ENCODE results near the gene FBXL17.

FBXL17 gene

GRCh38 chr5:108326982-108327381 lies 54.9 kb downstream of the FBXL17 start:
- TF ChIP-seq, protein P1, sequence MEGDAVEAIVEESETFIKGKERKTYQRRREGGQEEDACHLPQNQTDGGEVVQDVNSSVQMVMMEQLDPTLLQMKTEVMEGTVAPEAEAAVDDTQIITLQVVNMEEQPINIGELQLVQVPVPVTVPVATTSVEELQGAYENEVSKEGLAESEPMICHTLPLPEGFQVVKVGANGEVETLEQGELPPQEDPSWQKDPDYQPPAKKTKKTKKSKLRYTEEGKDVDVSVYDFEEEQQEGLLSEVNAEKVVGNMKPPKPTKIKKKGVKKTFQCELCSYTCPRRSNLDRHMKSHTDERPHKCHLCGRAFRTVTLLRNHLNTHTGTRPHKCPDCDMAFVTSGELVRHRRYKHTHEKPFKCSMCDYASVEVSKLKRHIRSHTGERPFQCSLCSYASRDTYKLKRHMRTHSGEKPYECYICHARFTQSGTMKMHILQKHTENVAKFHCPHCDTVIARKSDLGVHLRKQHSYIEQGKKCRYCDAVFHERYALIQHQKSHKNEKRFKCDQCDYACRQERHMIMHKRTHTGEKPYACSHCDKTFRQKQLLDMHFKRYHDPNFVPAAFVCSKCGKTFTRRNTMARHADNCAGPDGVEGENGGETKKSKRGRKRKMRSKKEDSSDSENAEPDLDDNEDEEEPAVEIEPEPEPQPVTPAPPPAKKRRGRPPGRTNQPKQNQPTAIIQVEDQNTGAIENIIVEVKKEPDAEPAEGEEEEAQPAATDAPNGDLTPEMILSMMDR (IDR thresholded peaks at IDR 0.05; ENCODE audit: low read depth, low read length) = no peak
- TF ChIP-seq EZH2phosphoT487 (IDR thresholded peaks at IDR 0.05; ENCODE audit: low read depth) = no peak
- H4K20me1 ChIP-seq (ENCODE audit: insufficient read depth, low read length) = no peaks in the 10 kb centered on the region
- H3K4me2 ChIP-seq (ENCODE audit: low read length) = no peak overlapping the region
- no peak overlapping the region for H2AFZ ChIP-seq (ENCODE audit: low read depth, low read length)
- H3K9ac ChIP-seq (ENCODE audit: low read length) = no peak overlapping the region
- H3K27ac ChIP-seq (ENCODE audit: low read length) = no peak overlapping the region
- H3K27me3 ChIP-seq (ENCODE audit: low read depth, low read length) = no peaks in the 10 kb centered on the region
- no peaks in the 10 kb centered on the region for H3K9me3 ChIP-seq (ENCODE audit: insufficient read depth, low read length)
- H3K79me2 ChIP-seq (ENCODE audit: low read length) = no peaks in the 10 kb centered on the region
- H3K4me1 ChIP-seq (ENCODE audit: low read length) = no peaks in the 10 kb centered on the region
- H3K36me3 ChIP-seq (replicated peaks; ENCODE audit: low read depth, low read length) = no peaks in the 10 kb centered on the region
- no peak overlapping the region for H3K4me3 ChIP-seq (ENCODE audit: low read length)

DNA sequence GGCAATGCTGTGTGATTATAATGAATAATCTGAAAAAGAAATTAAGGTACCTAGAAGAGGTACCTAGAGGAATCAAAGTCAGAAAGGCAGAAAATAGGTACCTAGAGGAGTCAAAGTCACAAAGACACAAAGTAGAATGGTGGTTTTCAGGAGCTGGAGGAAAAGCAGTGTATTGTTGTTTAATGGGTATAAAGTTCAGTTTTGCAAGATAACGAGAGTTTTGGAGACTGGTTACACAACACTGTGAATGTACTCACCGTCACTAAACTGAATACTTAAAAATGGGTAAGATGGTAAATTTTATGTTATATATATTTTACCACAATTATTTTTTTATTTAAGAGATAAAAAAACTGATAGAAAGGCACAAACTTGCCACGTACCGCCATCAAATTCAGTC lies 57.0 kb downstream of the FBXL17 start:
- Histone ChIP-seq H3K4me3 (ENCODE audit: low read length) (no peak overlapping the region), H3K27me3 (ENCODE audit: low read depth, low read length) (no peaks in the 10 kb centered on the region), H4K20me1 (ENCODE audit: insufficient read depth, low read length) (no peaks in the 10 kb centered on the region), H3K9me3 (ENCODE audit: insufficient read depth, low read length) (no peaks in the 10 kb centered on the region), H3K27ac (ENCODE audit: low read length) (no peak overlapping the region), H3K4me2 (ENCODE audit: low read length) (no peak overlapping the region), H3K36me3 (replicated peaks; ENCODE audit: low read depth, low read length) (no peaks in the 10 kb centered on the region), H3K4me1 (ENCODE audit: low read length) (0 out of 2 replicates have a peak, but pooled peaks cover under 1% of the 10 kb centered on the region), H3K79me2 (ENCODE audit: low read length) (no peaks in the 10 kb centered on the region), H3K9ac (ENCODE audit: low read length) (no peak overlapping the region), H2AFZ (ENCODE audit: low read depth, low read length) (no peak overlapping the region)
- TF ChIP-seq EZH2phosphoT487 (IDR thresholded peaks at IDR 0.05; ENCODE audit: low read depth) = no peak
- TF ChIP-seq, protein P1 (IDR thresholded peaks at IDR 0.05; ENCODE audit: low read depth, low read length) = no peak

DNA sequence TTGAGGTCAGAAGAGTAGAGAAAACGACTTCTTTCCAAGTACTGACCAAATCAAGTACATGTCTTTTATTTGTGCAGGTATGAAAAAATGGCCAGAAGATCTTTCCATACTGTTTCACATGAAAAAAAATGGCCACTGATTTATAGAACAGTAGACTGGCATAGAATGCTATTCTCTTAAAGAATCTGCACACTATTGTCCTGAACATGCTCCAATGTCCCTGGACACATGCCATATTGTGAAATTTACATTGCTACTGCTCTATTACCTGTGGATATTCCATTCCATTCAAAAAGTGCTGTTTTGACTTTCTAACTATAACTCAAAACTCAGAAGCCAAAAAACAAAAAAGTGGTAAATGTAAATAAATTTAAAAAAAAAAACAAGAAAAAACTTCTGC lies 60.6 kb downstream of the FBXL17 start:
- no peak overlapping the region for H2AFZ ChIP-seq (ENCODE audit: low read depth, low read length)
- H3K36me3 ChIP-seq (replicated peaks; ENCODE audit: low read depth, low read length) = no peaks in the 10 kb centered on the region
- H3K4me3 ChIP-seq (ENCODE audit: low read length) = no peak overlapping the region
- no peak overlapping the region for H3K9ac ChIP-seq (ENCODE audit: low read length)
- no peak for TF ChIP-seq EZH2phosphoT487 (IDR thresholded peaks at IDR 0.05; ENCODE audit: low read depth)
- TF ChIP-seq, protein P1 (IDR thresholded peaks at IDR 0.05; ENCODE audit: low read depth, low read length) = no peak
- no peak overlapping the region for H3K4me2 ChIP-seq (ENCODE audit: low read length)
- no peaks in the 10 kb centered on the region for H3K27me3 ChIP-seq (ENCODE audit: low read depth, low read length)
- H3K79me2 ChIP-seq (ENCODE audit: low read length) = no peaks in the 10 kb centered on the region
- H3K27ac ChIP-seq (ENCODE audit: low read length) = no peak overlapping the region
- no peaks in the 10 kb centered on the region for H4K20me1 ChIP-seq (ENCODE audit: insufficient read depth, low read length)
- 0 out of 2 replicates have a peak, but pooled peaks cover 2% of the 10 kb centered on the region for H3K4me1 ChIP-seq (ENCODE audit: low read length)
- H3K9me3 ChIP-seq (ENCODE audit: insufficient read depth, low read length) = no peaks in the 10 kb centered on the region

DNA sequence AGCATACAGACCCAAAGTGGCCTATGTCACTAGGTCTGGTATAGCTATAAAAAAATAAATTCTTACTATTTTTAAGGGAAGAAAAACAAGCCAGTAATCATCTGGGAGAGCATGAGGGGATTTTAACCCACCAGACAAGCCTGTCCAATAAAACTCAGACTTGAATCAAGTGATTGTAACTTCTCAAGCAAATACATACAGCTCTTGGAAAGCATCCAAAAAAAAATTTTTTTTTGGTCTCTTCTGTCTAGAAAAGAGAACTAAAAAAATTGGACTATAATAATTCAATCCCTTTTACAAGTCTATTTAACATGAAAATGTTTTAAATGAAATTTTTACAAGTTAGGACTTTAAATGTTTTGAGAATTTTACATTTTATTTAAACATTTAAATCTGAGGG lies 61.7 kb downstream of the FBXL17 start:
- Histone ChIP-seq H3K79me2 (ENCODE audit: low read length) (no peaks in the 10 kb centered on the region), H3K27ac (ENCODE audit: low read length) (no peak overlapping the region), H3K4me1 (ENCODE audit: low read length) (0 out of 2 replicates have a peak, but pooled peaks cover 2% of the 10 kb centered on the region), H2AFZ (ENCODE audit: low read depth, low read length) (no peak overlapping the region), H3K9ac (ENCODE audit: low read length) (no peak overlapping the region), H3K4me3 (ENCODE audit: low read length) (no peak overlapping the region), H3K27me3 (ENCODE audit: low read depth, low read length) (no peaks in the 10 kb centered on the region), H3K36me3 (replicated peaks; ENCODE audit: low read depth, low read length) (no peaks in the 10 kb centered on the region), H3K4me2 (ENCODE audit: low read length) (no peak overlapping the region), H4K20me1 (ENCODE audit: insufficient read depth, low read length) (no peaks in the 10 kb centered on the region), H3K9me3 (ENCODE audit: insufficient read depth, low read length) (no peaks in the 10 kb centered on the region)
- TF ChIP-seq EZH2phosphoT487 (IDR thresholded peaks at IDR 0.05; ENCODE audit: low read depth) = no peak
- TF ChIP-seq, protein P1 (IDR thresholded peaks at IDR 0.05; ENCODE audit: low read depth, low read length) = no peak

Measured in OCI-LY3 (cell line).